GM12801 (cell line): Measurements from ENCODE around the gene ACCS.

Experiments
- TF ChIP-seq, protein P1 (sequence below): IDR thresholded peaks from one replicate; pipeline ENCODE4 v1.5.1; 2011; ENCODE audit warnings: control low read depth; ENCODE audit not compliant: insufficient read length; ENCODE audit errors: extremely low read depth

Gene ACCS

GRCh38 chr11:44090539-44090938 lies 24.5 kb downstream of the ACCS start:
- TF ChIP-seq, protein P1, sequence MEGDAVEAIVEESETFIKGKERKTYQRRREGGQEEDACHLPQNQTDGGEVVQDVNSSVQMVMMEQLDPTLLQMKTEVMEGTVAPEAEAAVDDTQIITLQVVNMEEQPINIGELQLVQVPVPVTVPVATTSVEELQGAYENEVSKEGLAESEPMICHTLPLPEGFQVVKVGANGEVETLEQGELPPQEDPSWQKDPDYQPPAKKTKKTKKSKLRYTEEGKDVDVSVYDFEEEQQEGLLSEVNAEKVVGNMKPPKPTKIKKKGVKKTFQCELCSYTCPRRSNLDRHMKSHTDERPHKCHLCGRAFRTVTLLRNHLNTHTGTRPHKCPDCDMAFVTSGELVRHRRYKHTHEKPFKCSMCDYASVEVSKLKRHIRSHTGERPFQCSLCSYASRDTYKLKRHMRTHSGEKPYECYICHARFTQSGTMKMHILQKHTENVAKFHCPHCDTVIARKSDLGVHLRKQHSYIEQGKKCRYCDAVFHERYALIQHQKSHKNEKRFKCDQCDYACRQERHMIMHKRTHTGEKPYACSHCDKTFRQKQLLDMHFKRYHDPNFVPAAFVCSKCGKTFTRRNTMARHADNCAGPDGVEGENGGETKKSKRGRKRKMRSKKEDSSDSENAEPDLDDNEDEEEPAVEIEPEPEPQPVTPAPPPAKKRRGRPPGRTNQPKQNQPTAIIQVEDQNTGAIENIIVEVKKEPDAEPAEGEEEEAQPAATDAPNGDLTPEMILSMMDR = no peak

DNA sequence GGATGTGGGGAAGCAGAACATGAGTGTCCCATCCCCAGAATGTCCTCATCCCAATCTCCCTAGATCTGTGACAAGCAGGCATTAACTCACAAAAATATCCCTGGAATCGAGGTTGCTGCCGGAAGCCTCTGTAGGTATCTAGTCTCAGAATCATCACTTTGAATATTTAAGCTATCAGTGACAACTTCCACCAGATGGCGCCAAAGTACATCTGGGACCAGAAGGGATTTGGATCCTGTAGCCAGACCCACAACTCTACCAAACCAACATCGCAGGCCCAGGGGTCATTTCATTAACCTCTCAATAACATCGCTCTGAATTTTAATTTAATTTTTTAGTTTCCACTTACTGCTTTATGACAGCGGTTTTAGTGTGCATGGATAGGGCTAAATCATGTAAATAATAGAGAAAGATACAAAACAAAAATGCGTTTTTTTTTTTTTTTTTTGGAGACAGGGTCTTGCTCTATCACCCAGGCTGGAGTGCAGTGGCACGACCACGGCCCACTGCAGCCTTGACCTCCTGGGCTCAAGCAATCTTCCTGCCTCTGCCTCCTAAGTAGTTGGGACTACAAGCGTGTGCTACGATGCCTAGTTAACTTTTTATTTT lies 28.3 kb downstream of the ACCS start:
- TF ChIP-seq, protein P1 = no peak

DNA sequence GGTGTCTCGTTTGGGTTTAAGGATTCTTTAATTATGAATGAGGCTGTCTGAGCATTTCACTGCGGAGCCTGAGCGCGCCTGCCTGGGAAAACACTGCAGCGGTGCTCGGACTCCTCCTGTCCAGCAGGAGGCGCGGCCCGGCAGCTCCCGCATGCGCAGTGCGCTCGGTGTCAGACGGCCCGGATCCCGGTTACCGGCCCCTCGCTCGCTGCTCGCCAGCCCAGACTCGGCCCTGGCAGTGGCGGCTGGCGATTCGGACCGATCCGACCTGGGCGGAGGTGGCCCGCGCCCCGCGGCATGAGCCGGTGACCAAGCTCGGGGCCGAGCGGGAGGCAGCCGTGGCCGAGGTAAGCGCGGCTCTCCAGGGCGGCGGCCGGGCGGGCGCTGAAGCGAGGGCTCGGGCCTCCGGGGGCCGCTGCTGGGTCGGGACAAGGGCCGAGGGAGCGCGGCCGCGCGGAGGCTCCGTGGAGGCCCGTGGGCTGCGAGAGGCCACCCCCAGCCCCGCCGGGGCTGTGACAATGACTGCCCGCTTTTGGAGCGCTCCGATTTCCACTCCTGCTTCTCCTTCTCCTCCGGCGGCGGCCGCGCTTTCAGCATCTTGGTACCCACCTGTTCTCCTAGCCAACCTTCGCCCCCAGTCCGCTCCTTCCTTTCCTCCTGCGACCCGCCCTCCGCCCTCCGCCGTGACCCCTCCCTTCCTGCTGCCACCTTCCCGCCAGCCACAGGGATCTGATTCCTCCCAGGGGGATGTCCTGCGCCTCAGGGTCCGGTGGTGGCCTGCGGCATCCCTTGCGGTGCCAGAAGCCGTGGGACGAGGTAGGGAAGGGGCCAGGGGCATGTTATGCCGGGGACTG lies 29.7 kb downstream of the ACCS start, which contains the start of gene EXT2:
Gene EXT2 (plus strand): TSS at position 173 of the 854 bp plus-strand sequence. CDS start 12,035 bp downstream, outside the sequence.
- TF ChIP-seq, protein P1 = no peak

DNA sequence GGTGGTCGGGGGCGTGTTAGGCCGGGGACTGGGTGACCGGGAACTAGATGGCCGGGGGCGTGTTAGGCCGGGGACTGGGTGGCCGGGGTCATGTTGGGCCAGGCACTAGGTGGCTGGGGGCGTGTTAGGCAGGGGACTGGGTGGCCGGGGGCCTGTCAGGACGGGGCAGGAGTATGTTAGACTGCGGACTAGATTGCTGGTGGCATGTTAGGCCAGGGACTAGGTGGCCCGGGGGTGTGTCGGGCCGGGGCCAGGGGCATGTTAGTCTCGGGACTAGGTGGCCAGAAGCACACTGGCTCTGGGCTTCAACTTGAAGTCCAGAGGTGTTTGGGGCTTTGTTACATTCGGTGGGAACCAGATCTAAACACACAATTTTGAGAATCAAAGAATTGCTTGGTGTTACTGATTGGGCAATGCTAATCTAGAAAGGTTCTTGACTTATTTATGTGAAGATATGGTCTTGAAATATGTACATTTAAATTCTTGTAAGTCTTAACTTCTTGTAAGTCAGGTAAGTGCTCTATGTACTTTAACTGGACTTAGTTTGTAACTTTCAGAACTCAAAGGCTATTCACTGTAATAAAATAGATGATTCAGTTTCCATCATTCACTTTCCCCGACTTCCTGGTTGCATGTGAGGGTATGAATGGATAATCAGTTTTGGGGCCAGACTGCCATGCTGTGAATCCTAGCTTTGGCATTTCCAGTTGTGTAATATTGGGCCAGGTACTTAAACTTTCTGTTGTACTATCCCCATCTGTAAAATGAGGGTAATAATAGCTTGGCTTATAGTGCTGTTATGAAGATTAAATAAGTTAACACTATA lies 30.5 kb downstream of the ACCS start:
- TF ChIP-seq, protein P1 = no peak

- TF ChIP-seq, protein P1 = no peak
Measured at GRCh38 chr11:44097821-44098220, 31.8 kb downstream of the ACCS start.

- TF ChIP-seq, protein P1 = no peak
Measured at GRCh38 chr11:44101098-44101497, 35.0 kb downstream of the ACCS start.
